Right kidney (tissue), 9 donors: ENCODE measurements around the gene ANKRD40.
"Not testable (repeated sequence)": the region's sequence is repeated elsewhere in the genome, so short reads cannot be mapped to it uniquely, and the experiment has no call there.

Experiments
- DNase-seq: peaks from one replicate; pipeline ENCODE4 v3.0.0-alpha.2; 2016
- long read RNA-seq, 8 donors: transcript quantifications; one replicate each; lab custom pipeline, GENCODE V29; 2026

The ANKRD40 gene
- long read RNA-seq, donor 1, full-length matches to known transcripts: 8 of 1,621 reads
- long read RNA-seq, donor 1, partial matches to known transcripts: 1,535 of 1,621 reads
- long read RNA-seq, donor 1, other reads (novel, unspliced or antisense): 78 of 1,621 reads
- long read RNA-seq, donor 2, full-length matches to known transcripts: 8 of 454 reads
- long read RNA-seq, donor 2, partial matches to known transcripts: 338 of 454 reads
- long read RNA-seq, donor 2, other reads (novel, unspliced or antisense): 108 of 454 reads
- long read RNA-seq, donor 3, full-length matches to known transcripts: 5 of 525 reads
- long read RNA-seq, donor 3, partial matches to known transcripts: 494 of 525 reads
- long read RNA-seq, donor 3, other reads (novel, unspliced or antisense): 26 of 525 reads
- long read RNA-seq, donor 4, full-length matches to known transcripts: 11 of 1,261 reads
- long read RNA-seq, donor 4, partial matches to known transcripts: 1,223 of 1,261 reads
- long read RNA-seq, donor 4, other reads (novel, unspliced or antisense): 27 of 1,261 reads
- long read RNA-seq, donor 5, full-length matches to known transcripts: 15 of 1,266 reads
- long read RNA-seq, donor 5, partial matches to known transcripts: 1,200 of 1,266 reads
- long read RNA-seq, donor 5, other reads (novel, unspliced or antisense): 51 of 1,266 reads
- long read RNA-seq, donor 6, full-length matches to known transcripts: 10 of 750 reads
- long read RNA-seq, donor 6, partial matches to known transcripts: 587 of 750 reads
- long read RNA-seq, donor 6, other reads (novel, unspliced or antisense): 153 of 750 reads
- long read RNA-seq, donor 7: 0 reads
- long read RNA-seq, donor 8, full-length matches to known transcripts: 7 of 950 reads
- long read RNA-seq, donor 8, partial matches to known transcripts: 830 of 950 reads
- long read RNA-seq, donor 8, other reads (novel, unspliced or antisense): 113 of 950 reads

GRCh38 chr17:50707289-50708049, at the start of gene ANKRD40:
Gene ANKRD40, minus strand, starts transcription at chr17:50707914. Its CDS starts 260 bp downstream, at chr17:50707654.
- peak; percentile 95 for DNase-seq

GRCh38 chr17:50754521-50754920, 46.8 kb upstream of the ANKRD40 start:
- DNase-seq: no peak

- no peak for DNase-seq
Observed at GRCh38 chr17:50749245-50749644, 41.5 kb upstream of the ANKRD40 start.

GRCh38 chr17:50745631-50746030, 37.9 kb upstream of the ANKRD40 start:
- DNase-seq: no peak

- DNase-seq: no peak
Observed at GRCh38 chr17:50739098-50739497, 31.4 kb upstream of the ANKRD40 start.

- no peak for DNase-seq
Observed at GRCh38 chr17:50737118-50737698, 29.5 kb upstream of the ANKRD40 start.

- DNase-seq: no peak
Observed at GRCh38 chr17:50735287-50735686, 27.6 kb upstream of the ANKRD40 start.

- no peak for DNase-seq
Observed at GRCh38 chr17:50731575-50732460, 24.1 kb upstream of the ANKRD40 start.

GRCh38 chr17:50728881-50729765, 21.4 kb upstream of the ANKRD40 start:
- DNase-seq: no peak

- DNase-seq: no peak
Observed at GRCh38 chr17:50728112-50728429, 20.4 kb upstream of the ANKRD40 start.

- no peak for DNase-seq
Observed at GRCh38 chr17:50725769-50726655, 18.3 kb upstream of the ANKRD40 start.

GRCh38 chr17:50724622-50725021, 16.9 kb upstream of the ANKRD40 start:
- DNase-seq: not testable (repeated sequence)

GRCh38 chr17:50722746-50723145, 15.0 kb upstream of the ANKRD40 start:
- no peak for DNase-seq

- no peak for DNase-seq
Observed at GRCh38 chr17:50721194-50722010, 13.7 kb upstream of the ANKRD40 start.

- DNase-seq: no peak
Observed at GRCh38 chr17:50719924-50720794, 12.4 kb upstream of the ANKRD40 start.

GRCh38 chr17:50719144-50719923, 11.6 kb upstream of the ANKRD40 start, which contains the start of gene LUC7L3:
Gene LUC7L3, plus strand, starts transcription at chr17:50719603. Its CDS starts 130 bp downstream, at chr17:50719733.
- DNase-seq: peak; percentile 99
